ENCODE results near the gene SORBS1. TPM values are rescaled to one million over a fixed set of nuclear protein-coding genes. Genes with fewer than 3 reads are reported as not detected.

Gene SORBS1
- total and polyA plus RNA-seq, 9 of the 15 experiments (the other 6 are each of a cell fraction or from before 2014, with no cell fraction given) = 2.0 to 13.3 (median 6.5) TPM

DNA sequence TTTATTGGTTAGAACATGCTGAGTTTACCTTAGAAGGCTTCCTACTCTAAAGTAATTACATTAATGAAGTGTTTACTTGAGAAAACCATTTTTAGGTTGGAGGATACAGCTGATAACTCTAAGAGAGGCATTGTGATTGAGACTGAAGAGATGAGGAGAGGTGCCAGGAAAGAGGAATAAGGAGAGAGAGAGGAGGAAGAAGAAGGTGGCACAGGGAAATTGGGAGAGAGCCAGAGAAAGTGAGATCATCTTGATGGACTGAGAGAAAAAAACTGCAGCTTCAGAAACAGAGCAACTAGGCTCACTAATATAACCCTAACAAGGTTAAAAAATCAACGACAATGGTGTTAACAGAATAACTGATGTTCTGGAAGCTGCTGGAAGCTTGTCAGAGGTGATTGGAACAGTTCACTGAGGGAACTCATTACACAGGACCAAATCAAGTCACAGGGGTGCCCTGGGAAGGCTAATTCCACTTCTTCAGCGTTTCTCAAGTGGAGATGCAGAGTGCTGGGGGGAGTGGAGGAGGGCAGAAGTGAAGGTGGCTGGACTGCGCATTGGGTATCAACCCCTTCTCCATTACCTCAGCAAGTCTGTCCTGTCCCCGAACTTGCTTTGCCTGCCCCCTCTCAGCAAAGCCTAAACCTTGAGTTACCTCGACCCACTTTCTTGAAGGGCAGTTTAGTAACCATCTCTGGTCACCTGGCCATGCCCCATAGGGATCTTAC is 6.9 kb upstream of the SORBS1 start (continued):
- TF ChIP-seq NFATC3 (IDR thresholded peaks at IDR 0.05) (no peak), ATF3 (IDR thresholded peaks at IDR 0.05) (peak; percentile 37; the same call in 1 of the 2 replicates), ATF3 (CRISPR knock-in tag; conservative IDR thresholded peaks at IDR 0.05) (no peak), PRDM10 (IDR thresholded peaks at IDR 0.05; ENCODE audit: partially characterized antibody) (peak; percentile 53), NFXL1 (CRISPR knock-in tag; IDR thresholded peaks at IDR 0.05) (no peak), NFIC (IDR thresholded peaks at IDR 0.05) (peak; percentile 54; the same call in 1 of the 2 replicates), MAFF (IDR thresholded peaks at IDR 0.05; ENCODE audit: low read length) (no peak), ADNP (tag; IDR thresholded peaks at IDR 0.05) (no peak), CBFB (CRISPR knock-in tag; IDR thresholded peaks at IDR 0.05) (no peak), MEIS2 (IDR thresholded peaks at IDR 0.05; ENCODE audit: partially characterized antibody) (no peak)
